Pancreas (tissue), 10 donors: ENCODE data around the gene CNNM4. TPM values are rescaled to one million over a fixed set of nuclear protein-coding genes. Genes with fewer than 3 reads are reported as not detected.

Experiments used
- ATAC-seq, 4 donors: fragments of 200-7000 bp; cut with Tn5 transposase; one replicate each; pipeline versions ENCODE4 v1.8.0 to v1.9.1; 2020; ENCODE audit warnings: mild to moderate bottlenecking in 4 of 4, moderate library complexity in 4 of 4
- DNase-seq, 6 donors: peaks; one replicate each; pipeline ENCODE4 v3.0.0-alpha.2; 2020
- FAIRE-seq: peaks from 2 replicates; lab custom pipeline; 2012; peaks lifted over from hg19 to GRCh38; lab: Jason Lieb, UNC
- H3K27ac ChIP-seq, 4 donors: fragments of 200-600 bp; sonication (generic); 1 replicate in 3 of 4; 2 replicates in 1 of 4; pipeline versions ENCODE4 v1.5.0 to v1.8.0; 2020
- H3K27me3 ChIP-seq, 4 donors: fragments of 200-600 bp; one replicate each; pipeline ENCODE4 v1.8.0; 2021
- H3K36me3 ChIP-seq, 3 donors: fragments of 200-600 bp; sonication (generic) in 1 of 3; one replicate each; pipeline versions ENCODE4 v1.5.0 to v1.8.0; 2020 to 2021
- H3K4me1 ChIP-seq, 3 donors: fragments of 200-600 bp; one replicate each; pipeline ENCODE4 v1.8.0; 2021
- H3K4me3 ChIP-seq, 4 donors: fragments of 200-600 bp; sonication (generic) in 2 of 4; one replicate each; pipeline versions ENCODE4 v1.5.0 to v1.8.0; 2020 to 2021
- H3K9me3 ChIP-seq, 4 donors: fragments of 200-600 bp; one replicate each; pipeline ENCODE4 v1.8.0; 2021
- CTCF ChIP-seq, 4 donors: fragments of 200-600 bp; sonication (generic) in 3 of 4; IDR thresholded peaks; one replicate each; pipeline versions ENCODE4 v1.5.0 to v1.8.0; 2021; ENCODE audit warnings: antibody characterized with exemption in 4 of 4
- WGBS, 2 donors: extraction: QIAGEN DNeasy Blood & Tissue Kit; methylation state at CpG; one replicate each; pipeline ENCODE4 v1.1.7; 2013; 5-methylcytosine and 5-hydroxymethylcytosine counted together
- intact Hi-C, 3 donors: fragments of 100-400 bp; cut with DNase I; formaldehyde crosslinking; loops; one replicate each; pipeline versions ENCODE4 v1.11.1 to v1.14.2; 2022
- polyA plus RNA-seq, 2 donors: library from polyadenylated mRNA; stranded (reverse); fragments of 200-250 nt; gene quantifications; one replicate each; pipeline ENCODE4 v1.2.3, GENCODE V29; 2013
- total RNA-seq, 6 donors: library from RNA; stranded (reverse); fragmentation: NEBNext Ultra II Directional in 4 of 6; extraction: Animal tissue kit (Norgen Biotek cat#: 25700) in 4 of 6; gene quantifications; one replicate each; pipeline versions ENCODE4 v1.2.1 to v1.2.4, GENCODE V29; 2021 to 2023
- donor health status: healthy with polysubstance abuse.
- donor health status: DM: no; HTN: no; CAD: no; lungs with moderate emphysema.
- donor health status: DM: no; HTN: no; CAD: no.
- donor health status: control.
- donor health status: control.
- donor health status: Bipolar disorder and iron deficiency.
- donor health status: DM: yes; HTN: yes; CAD: no.
- donor health status: DM: no; HTN: no; CAD: no.
- donor health status: DM: no; HTN: no; CAD: no.
- donor health status: DM: yes; HTN: yes; CAD: no.

The CNNM4 gene
- total and polyA plus RNA-seq, 8 donors = 3.3 to 6.9 (median 5.5) TPM

GRCh38 chr2:96783388-96783787 lies 22.7 kb downstream of the CNNM4 start:
- no peak for FAIRE-seq
- TF ChIP-seq CTCF (IDR thresholded peaks at IDR 0.05) = no peak
- Histone ChIP-seq H3K4me3 (no peak overlapping the region), H3K36me3 (no peaks in the 10 kb centered on the region), H3K27me3 (no peaks in the 10 kb centered on the region), H3K27ac (no peak overlapping the region), H3K9me3 (no peaks in the 10 kb centered on the region), H3K4me1 (peaks cover 6 to 16% (median 12%) of the 10 kb centered on the region in 3 donors)
- no peak for DNase-seq
- intact Hi-C loops = no loop called here
- whole genome bisulfite sequencing, 2 donors = 84 to 89% methylated on average over 4 of the region's 4 CpGs
- no peak for ATAC-seq

GRCh38 chr2:96787411-96787810 lies 26.7 kb downstream of the CNNM4 start:
- no peak for TF ChIP-seq CTCF (IDR thresholded peaks at IDR 0.05)
- WGBS, 2 donors = 95 to 98% methylated on average over 3 of the region's 3 CpGs
- Histone ChIP-seq H3K4me1 (peaks cover 6 to 19% (median 14%) of the 10 kb centered on the region in 3 donors), H3K27me3 (no peaks in the 10 kb centered on the region), H3K9me3 (no peaks in the 10 kb centered on the region), H3K36me3 (no peaks in the 10 kb centered on the region), H3K4me3 (no peak overlapping the region), H3K27ac (peak overlapping the region in 1 of 4 donors; percentile 33)
- FAIRE-seq (no peak), DNase-seq (no peak), ATAC-seq (no peak)
- intact Hi-C loops = no loop called here

- Histone ChIP-seq H3K27ac (peak overlapping the region in 1 of 4 donors; percentile 12), H3K4me3 (no peak overlapping the region)
- 70 to 72% methylated on average over 17 of the region's 17 CpGs for WGBS, 2 donors
These were observed 27.9 kb downstream of the CNNM4 start for GRCh38 chr2:96788442-96789244.

GRCh38 chr2:96789245-96789617 lies 28.5 kb downstream of the CNNM4 start:
- ATAC-seq (no peak), FAIRE-seq (no peak), DNase-seq (no peak)
- no peaks in the 10 kb centered on the region for H3K27me3 ChIP-seq
- H3K9me3 ChIP-seq = no peaks in the 10 kb centered on the region
- intact Hi-C loops = no loop called here
- WGBS, 2 donors = 81 to 84% methylated on average over 6 of the region's 6 CpGs
- H3K4me1 ChIP-seq = peaks cover 6 to 19% (median 14%) of the 10 kb centered on the region in 3 donors
- no peak overlapping the region for H3K27ac ChIP-seq
- TF ChIP-seq CTCF (IDR thresholded peaks at IDR 0.05) = no peak
- H3K36me3 ChIP-seq = no peaks in the 10 kb centered on the region
- no peak overlapping the region for H3K4me3 ChIP-seq

More at GRCh38 chr2:96788442-96789244, 27.9 kb downstream of the CNNM4 start:
- H3K4me1 ChIP-seq = peaks cover 6 to 19% (median 14%) of the 10 kb centered on the region in 3 donors
- no peaks in the 10 kb centered on the region for H3K27me3 ChIP-seq
- FAIRE-seq (no peak), ATAC-seq (peak; percentile 84 to 90 (median 87)), DNase-seq (peak in 3 of 6 donors; percentile 33 to 69 (median 44))
- TF ChIP-seq CTCF (IDR thresholded peaks at IDR 0.05) = no peak
- no peaks in the 10 kb centered on the region for H3K36me3 ChIP-seq
- no peaks in the 10 kb centered on the region for H3K9me3 ChIP-seq
- intact Hi-C loops = no loop called here
